HG02571 (cell line): Measurements from ENCODE around the gene ADGRF4.
A peak's percentile ranks its signal among the peaks of the same experiment; 100 is the strongest.

Source experiments
- ATAC-seq: cut with Tn5 transposase; IDR thresholded peaks from one replicate; pipeline ENCODE4 v1.9.1; 2021; ENCODE audit warnings: mild to moderate bottlenecking, moderate library complexity; ENCODE audit not compliant: unreplicated experiment

ADGRF4 gene

DNA sequence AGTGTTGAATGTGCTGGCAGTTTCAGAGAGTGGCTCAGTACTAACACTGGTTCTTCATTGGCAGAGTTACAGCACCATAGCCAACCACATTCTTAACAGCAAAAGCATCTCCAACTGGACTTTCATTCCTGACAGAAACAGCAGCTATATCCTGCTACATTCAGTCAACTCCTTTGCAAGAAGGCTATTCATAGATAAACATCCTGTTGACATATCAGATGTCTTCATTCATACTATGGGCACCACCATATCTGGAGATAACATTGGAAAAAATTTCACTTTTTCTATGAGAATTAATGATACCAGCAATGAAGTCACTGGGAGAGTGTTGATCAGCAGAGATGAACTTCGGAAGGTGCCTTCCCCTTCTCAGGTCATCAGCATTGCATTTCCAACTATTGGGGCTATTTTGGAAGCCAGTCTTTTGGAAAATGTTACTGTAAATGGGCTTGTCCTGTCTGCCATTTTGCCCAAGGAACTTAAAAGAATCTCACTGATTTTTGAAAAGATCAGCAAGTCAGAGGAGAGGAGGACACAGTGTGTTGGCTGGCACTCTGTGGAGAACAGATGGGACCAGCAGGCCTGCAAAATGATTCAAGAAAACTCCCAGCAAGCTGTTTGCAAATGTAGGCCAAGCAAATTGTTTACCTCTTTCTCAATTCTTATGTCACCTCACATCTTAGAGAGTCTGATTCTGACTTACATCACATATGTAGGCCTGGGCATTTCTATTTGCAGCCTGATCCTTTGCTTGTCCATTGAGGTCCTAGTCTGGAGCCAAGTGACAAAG is 17.0 kb upstream of the ADGRF4 start:
- no peak for ATAC-seq

DNA sequence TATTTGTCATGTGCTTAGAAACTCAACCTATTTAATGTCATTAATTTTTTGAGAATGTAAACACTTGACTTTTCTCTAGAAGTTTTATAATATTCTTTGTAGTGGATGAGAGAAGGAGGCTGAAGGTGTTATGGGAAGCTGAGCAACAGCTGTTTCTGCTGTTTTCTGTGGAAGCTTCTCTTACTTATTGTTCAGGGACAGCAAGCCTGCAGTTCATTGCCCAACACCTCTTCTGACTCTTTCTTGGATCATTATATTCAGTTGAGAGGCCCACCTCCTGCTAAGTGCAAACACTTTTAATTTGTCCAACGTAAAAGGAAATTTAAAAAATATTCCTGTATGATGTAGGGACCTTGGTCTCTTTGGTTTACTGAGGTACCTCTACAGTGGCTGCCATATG is 12.0 kb upstream of the ADGRF4 start:
- ATAC-seq: no peak

DNA sequence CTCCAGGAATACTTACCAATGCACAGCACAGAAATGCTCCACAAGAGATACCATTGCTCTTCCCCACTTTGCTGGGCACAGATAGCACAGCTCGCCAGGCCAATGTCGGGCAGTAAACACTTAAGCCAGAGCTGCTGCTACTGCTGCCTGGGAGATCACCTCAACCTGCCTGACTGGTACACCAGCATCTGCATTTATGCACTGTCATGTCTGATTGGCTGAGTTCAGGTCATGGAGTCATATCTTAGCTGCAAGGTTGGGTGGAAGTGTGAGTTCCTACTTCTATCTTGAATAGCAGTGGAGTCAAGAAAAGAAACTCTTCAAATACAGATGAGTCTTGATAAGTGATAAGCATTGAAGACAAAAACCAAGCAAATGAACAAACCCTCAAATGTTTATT is 10.9 kb upstream of the ADGRF4 start:
- no peak for ATAC-seq

DNA sequence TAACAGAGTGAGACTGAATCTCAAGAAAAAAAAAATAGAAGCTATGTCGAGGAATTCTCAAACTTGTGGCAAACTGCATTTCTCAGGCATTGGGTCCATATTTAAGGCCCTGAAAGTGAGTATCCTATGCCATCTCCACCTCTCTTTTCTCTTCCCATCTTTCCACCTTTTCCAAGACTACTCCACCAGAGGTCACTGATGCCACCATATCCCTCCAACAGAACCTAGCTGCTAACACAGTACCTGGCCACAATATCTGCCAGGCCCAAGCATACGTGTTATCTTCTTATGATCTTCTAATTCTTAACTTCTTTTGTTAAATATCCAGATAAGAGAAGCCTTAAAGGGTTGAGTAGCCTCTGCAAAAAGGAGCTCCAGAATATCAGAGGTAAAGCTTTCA is 8.2 kb upstream of the ADGRF4 start:
- no peak for ATAC-seq

DNA sequence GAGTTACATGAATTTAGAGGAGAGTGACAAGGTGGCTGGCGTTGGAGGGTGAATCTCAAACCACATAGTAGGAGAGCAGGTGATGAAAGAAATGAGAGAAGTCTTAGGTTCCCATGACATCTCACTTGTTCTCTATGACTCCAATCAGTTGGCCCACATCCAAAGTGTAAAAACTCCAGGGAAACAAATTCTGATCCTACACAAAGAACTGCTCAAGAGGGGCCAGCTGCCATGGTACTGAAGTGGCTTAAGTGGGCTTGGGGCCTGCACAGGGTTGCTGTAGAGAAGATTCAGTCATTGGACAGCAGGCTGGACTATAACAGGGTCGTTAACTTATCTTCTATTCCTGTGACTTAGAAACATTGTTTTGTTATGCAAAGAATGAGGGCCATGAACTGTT is 7.6 kb upstream of the ADGRF4 start:
- no peak for ATAC-seq

DNA sequence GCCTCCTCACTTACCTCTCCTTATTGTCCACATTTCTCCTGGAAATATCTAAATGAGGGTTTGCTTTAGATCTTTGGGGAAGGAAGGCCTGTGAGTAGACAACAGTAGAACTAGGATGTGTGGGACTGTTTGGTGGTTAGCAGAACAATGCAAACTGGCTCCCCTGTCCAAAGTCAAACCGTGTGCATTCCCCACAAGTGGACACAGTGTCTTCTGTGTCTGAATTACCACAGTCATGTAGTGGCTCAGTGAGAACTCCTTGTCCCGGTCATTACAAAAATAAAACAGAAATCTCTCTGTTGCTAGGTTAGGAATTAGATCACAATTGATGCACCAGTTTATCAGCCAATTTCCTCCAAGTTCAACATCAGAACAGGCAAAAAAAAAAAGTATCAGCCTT is 455 bp upstream of the ADGRF4 start:
- no peak for ATAC-seq

DNA sequence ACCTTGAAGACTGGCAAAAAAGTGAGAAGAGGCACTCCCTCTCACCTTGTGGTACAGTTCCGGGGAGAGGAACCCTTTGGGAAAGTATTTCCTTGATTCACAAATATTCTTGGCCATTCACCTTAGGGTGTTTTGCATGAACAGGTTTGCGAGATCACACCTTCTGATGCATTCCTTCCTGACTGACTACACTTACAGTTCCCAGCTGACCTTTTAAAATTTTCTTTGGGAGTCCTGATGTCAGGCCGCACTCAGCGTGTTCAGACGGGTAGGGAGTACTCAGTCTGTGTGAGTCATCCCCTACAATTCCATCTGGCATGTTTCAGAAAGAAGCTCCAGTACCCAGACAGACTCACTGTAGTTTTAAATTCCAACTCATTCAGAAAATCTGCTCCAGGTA is 1.7 kb downstream of the ADGRF4 start:
- no peak for ATAC-seq

DNA sequence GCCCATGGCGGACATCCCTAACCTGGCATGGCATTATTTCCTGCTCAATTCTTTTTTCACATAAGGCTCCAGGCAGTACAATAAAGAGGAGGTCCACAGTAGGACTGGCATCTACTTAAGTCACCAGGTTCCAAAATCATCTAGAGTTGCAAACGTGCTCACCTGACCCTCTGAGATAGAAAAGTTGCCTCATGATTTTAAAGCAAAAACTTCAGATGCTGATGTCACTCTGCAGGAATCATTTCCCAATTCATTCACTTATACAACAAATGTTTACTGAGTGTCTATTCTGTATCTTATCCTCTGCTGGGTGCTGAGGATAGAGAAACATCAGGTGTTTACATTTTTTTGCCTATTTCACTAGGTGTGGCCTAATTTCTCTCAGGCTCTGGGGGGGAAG is 2.2 kb downstream of the ADGRF4 start:
- no peak for ATAC-seq

DNA sequence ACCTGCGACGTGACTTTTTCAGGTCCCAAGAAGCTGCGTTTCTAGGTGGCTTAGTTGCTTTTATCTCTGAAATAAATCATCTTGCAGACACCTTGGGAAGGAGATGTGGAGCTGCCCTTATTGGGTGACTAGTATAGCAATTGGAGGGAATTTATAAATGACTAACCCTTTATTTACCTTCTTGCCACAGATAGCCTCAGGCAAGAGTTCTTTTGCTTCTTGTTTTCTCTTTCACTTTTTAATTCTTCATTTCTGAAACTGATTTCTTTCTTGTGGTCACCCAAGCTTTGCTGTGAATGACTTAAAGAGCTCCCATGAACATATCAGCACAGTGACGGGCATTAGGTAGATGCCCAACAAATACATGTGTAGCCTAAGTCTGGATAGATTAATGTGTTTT is 3.0 kb downstream of the ADGRF4 start:
- ATAC-seq: peak; percentile 84

DNA sequence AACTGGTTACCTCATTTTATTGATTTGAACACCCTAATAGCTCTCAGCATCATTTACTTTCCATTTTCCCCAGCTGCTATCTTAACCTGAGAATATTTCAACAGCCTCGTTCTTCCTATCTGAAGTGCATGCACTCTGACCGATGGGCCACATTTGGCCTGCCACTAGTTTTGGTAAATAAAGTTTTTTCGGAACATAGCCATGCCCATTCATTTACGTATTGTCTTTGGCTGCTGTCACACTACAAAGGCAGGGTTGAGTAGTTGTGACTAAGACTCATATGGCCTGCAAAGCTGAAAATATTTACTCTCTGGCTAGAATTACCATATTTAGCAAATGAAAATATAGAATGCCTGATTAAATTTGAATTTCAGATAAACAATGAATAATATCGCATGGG is 10.8 kb downstream of the ADGRF4 start:
- no peak for ATAC-seq

DNA sequence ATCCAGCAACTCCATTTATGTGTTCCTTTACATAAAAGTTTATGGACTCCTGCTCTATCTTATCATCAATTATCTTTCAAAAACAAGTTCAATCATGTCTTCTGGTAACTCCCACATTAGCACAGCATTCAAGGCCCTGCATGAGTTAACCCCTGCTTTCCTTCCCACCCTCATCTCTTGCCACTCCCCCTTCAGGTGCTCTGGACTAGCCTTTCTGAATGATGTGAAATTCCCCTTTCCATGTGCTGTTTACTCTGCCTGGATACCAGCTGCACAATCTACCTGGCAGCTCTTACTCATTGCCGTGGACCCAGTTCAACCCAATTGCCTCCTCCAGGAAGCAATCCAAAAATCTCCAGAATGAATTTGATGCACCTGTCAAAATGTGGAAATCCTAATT is 11.9 kb downstream of the ADGRF4 start:
- no peak for ATAC-seq

DNA sequence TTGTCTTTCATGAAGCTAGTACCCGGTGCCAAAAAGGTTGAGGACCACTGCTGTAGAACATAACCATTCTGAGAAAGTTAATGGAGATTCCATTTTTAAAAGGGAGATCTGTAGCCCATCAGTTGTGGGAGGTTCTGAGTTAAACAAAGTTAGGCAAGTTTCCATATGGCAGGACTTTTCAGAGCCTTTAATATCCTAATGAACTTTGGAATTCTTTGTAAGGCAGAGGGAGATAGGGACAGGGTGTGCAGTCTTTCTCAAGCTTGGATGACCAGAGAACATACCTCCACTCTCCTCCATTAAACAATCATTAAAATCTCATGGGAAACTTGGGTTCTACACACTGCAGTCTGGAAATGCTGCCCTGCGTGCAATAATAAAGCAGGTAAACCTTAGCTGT is 14.8 kb downstream of the ADGRF4 start:
- ATAC-seq: no peak

DNA sequence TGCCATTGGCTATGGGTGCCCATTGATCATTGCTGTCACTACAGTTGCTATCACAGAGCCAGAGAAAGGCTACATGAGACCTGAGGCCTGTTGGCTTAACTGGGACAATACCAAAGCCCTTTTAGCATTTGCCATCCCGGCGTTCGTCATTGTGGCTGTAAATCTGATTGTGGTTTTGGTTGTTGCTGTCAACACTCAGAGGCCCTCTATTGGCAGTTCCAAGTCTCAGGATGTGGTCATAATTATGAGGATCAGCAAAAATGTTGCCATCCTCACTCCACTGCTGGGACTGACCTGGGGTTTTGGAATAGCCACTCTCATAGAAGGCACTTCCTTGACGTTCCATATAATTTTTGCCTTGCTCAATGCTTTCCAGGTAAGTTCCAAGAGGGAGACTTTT is 16.4 kb downstream of the ADGRF4 start:
- no peak for ATAC-seq

DNA sequence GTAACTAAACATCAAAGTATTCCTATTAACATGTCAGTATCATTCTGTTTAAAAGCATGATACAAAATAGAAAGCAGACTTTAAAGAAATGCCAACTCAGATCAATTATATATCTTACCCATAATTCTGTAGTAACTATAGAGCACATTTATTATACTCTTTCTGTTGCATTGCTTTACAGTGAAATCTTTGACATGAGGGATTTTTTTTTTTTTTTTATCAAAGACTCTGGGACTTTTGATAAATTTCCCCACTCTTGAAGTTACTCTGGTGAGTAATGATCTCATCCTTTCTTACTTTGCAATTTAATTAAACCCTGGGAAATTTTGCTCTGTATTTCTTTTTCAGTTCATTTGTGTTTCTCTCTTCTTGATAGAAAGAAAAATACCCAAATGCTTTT is 17.4 kb downstream of the ADGRF4 start:
- ATAC-seq: no peak

DNA sequence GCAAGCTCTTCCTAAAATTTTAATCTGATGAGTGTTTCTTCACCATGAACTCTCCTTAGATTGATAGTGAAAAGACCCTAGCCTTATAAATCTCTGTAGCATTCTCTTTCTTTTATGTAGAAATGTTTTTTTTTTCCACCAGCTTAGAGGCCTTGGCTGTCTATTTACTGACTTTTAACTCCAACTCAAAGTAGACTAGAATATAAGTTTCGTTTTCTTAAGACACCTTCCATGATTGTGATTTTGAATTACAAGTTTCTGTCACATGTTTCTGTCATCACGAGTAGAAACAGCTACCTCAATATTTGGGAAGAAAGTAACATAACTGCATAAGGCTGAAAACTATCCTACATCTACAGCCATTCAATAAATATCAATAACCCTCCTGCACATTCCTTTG is 17.8 kb downstream of the ADGRF4 start:
- ATAC-seq: no peak

DNA sequence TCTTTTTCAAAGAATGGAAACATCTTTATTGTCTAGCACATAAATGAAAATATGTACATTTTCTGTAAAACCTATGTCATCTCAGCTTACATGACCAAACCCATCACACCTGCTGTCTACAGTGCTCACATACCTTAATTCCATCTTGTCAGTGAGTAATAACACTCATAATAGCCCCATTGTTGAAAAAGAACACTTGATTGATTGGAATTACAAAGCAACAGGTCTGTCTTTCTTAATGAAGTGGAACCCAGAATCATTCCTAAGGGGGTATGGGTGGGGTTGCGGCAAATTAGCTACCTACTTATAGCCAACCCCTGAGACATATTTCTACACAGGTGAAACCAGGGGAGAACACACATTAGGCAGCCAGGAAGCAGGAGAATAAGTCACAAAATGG is 20.2 kb downstream of the ADGRF4 start:
- no peak for ATAC-seq

DNA sequence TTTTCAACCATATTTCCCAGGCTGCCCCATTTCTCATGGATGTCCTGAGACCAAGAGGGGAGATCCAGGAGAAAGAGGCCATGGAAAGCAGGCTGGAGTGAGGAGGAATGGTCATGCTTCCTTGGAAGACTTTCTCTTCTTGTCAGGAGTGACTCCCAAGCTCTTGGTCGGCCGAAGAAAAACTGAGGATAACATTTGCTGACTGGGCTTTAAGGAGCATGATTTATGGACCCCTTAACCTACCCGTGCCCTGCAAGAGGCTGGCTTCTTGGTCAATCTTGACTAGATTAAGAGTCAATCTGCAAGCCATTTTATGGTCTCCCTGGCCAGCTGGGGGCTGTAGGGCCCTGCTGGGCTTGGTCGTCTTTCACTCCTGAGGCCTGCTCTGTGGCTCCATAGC is 22.8 kb downstream of the ADGRF4 start:
- ATAC-seq: no peak

DNA sequence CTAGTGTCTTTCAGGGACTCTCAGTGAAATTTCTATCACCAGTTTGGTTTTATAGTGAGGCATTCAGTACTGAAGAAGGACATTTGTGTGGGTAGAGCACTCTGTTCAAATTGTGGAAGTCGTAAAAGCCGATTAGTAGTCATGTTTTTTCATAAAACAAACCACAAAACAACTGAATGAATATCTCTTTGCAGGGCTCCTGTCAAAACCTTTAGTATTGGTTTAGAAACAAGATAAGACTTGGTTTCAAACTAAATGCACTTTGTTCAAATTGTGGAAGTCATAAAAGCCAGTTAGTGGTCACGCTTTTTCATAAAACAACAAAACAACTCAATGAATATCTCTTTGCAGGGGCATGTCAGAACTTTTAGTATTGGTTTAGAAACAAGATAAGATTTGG is 23.8 kb downstream of the ADGRF4 start:
- no peak for ATAC-seq

DNA sequence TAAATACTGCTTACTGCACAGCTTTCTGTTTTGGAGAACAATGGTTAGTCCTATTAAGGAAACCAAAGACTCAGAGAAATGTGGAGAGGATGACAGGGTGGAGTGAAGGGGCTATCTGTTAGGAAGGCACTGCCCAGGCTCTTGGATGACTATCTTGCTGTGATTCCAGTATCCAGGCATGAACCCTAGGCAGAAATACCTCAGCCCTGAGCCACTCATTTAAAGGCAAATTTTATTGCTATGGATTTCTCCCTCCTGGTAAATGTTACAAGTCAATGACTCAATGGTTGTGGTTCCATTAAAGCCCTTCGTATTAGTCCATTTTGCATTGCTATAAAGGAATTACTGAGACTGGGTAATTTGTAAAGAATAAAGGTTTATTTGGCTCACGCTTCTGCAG is 25.9 kb downstream of the ADGRF4 start:
- ATAC-seq: no peak

DNA sequence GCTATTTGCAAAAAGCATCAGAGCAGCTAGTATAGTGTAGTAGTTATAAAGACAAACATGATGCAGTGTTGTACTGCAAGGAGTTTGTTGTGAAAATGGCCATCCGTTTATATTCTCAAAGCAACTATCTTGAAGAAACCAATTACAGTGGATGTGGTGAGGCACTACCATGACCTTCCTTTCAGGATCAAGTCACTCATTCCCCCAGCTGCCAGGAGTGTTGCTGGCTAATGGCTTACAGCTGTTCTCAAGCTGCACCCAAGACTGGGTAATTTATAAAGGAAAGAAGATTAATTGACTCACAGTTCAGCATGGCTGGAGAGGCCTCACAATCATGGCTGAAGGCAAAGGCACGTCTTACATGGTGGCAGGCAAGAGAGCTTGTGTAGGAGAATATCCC is 29.0 kb downstream of the ADGRF4 start:
- no peak for ATAC-seq

DNA sequence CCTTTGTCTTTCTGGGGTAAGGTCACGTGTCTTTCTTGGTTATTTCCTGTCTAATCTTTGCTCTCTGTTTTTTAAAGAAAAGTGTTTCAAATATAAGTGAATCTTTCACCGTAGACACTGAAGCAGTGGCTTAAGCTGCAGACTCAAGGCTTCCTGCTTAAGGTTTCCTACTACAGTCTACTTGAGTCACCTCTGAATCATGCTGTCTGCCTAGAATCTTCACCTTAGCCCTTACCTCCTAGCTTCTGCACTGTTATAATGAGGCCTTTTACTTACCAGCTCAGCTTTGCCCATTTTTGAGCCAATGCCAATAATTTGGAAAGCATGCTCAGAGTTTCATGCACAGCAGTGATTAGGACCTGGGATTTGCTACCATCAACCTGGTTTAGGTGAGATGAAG is 30.6 kb downstream of the ADGRF4 start:
- no peak for ATAC-seq

DNA sequence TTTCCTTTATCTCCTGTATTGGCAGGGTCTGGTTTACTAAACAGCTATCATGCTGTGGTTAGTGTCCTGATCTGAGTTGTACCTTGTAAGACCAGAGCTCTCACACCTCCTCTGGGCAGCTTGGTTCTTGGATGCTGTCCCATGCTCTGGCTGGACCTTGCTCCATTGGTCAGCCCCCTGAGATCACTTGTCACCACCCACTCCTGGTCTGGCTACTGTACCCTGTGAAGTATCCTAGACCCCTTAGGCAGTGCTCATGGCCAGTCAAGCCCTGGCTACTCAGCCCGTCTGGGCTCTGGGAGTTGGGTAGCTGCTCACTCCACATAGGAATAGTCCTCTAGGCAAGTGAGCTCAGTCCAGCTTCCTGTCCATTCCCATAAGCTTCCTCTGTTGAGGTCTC is 31.1 kb downstream of the ADGRF4 start:
- no peak for ATAC-seq

DNA sequence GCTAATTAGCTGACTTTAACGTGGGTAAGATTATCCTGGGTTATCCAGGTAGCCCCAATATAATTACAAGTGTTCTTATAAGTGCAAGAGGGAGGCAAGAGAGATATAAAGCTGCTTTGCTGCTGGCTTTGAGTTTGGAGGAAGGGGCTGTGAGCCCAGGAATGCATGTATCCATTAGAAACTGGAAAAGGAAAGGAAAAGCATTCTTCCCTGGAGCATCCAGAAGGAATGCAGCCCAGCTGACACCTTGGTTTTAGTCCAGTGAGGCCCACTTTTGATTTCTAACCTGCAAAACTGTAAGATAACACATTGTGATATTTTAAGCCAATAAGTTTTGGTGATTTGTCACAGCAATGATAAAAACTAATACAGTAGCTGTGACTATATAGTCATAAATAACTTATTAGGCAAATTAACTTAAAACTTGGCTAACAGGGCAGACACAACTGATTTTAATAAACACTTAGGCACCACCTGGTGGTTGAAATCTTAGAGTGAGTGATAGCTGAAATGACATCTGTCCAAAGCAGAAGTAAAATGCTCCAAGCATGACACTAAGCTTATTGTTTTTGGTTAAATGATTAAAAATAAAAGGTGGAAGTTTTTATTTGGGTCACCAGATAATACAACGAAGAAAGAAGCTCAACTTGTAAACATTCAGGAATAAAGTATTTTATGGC is 35.6 kb downstream of the ADGRF4 start:
- no peak for ATAC-seq
